Fibroblast of gingiva (primary cell): Measurements from ENCODE around the gene PLCXD3.
"Not testable (repeated sequence)": the region's sequence is repeated elsewhere in the genome, so short reads cannot be mapped to it uniquely, and the experiment has no call there.

ENCODE experiments used
- DNase-seq: peaks from one replicate; pipeline ENCODE4 v3.0.0-alpha.2; 2011; ENCODE audit warnings: low read depth

The PLCXD3 gene

DNA sequence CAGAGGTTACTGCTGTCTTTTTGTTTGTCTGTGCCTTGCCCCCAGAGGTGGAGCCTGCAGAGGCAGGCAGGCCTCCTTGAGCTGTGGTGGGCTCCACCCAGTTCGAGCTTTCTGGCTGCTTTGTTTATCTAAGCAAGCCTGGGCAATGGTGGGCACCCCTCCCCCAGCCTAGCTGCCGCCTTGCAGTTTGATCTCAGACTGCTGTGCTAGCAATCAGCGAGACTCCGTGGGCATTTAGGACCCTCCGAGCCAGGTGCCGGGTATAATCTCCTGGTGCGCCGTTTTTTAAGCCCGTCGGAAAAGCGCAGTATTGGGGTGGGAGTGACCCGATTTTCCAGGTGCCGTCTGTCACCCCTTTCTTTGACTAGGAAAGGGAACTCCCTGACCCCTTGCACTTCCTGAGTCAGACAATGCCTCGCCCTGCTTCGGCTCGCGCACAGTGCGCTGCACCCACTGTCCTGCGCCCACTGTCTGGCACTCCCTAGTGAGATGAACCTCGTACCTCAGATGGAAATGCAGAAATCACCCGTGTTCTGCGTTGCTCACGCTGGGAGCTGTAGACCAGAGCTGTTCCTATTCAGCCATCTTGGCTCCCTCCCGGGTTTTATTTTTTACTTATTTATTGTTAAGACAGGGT lies 16.8 kb downstream of the PLCXD3 start:
- not testable (repeated sequence) for DNase-seq

DNA sequence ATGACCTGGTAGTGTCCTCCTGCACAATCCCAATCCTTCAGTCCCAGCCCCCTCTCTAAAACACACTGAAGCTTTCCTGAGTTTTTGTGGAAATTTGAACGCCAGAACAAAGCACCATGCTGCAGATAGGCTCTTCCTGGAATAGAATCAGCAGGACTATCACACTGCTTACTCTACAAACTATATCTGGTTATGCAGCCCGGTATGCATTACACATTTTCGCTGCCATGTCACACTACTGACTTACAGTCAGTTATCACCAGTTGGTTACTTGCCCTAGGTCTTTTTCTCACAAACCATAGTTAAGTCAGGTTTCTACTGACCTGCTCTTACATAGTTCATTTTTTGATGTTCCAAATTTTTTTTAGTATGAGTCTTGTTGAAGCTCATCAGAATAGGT lies 24.9 kb downstream of the PLCXD3 start:
- no peak for DNase-seq

DNA sequence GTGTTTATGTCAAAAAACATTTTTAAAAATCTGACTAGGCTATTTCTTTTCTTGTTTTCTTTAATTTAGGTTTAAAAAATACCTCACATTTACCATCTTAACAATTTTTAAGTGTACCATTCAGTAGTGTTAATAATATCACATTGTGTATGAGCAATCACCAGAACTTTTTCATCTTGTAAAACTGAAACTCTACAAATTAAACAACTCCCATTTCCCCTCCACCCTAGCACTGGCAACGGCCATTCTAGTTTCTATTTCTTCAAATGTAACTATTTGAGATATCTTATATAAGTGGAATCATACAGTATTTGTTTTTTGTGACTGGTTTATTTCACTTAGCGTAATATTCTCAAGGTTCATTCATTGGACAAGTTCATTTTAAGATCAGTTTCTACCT lies 27.7 kb downstream of the PLCXD3 start:
- DNase-seq: no peak

DNA sequence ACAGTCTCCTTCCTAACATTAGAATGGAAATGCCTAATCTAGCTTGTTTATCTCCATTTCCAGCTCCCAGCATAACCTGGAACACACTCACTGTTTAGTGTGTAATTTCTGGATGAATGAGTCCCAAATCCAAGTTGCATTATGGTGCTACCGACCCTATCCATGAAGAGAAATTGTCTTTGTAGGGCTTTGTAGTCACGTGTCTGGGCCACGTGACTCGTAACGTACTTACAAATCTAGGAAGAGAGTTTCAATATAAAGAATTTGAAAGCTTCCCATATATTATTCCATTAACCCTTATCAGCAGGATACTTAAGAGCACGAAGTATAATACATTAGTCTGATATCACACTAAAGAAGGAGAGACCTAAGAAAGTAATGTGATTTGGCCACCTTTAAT lies 28.2 kb downstream of the PLCXD3 start:
- no peak for DNase-seq

DNA sequence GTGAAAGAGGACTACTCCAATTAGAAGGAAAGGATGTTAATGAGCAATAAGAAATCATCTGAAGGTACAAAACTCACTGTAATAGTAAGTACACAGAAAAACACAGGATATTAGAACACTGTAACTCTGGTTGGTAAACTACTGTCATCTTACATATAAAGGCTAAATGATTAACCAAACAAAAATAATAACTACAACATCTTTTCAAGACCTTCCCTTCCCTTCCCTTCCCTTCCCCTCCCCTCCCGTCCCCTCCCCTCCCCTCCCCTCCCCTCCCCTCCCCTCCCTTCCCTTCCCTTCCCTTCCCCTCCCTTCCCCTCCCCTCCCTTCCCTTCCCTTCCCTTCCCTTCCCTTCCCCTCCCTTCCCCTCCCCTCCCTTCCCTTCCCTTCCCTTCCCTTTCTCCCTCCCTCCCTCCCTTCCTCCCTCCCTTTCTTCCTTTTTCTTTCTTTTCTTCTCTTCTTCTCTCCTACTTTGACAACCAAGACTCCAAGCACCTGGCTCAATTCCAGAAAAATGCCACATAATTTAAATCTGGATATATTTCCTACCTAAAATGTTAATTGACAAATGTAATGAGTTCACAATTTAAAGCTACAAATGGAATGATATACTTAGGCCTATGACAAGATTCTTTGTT lies 38.7 kb downstream of the PLCXD3 start:
- not testable (repeated sequence) for DNase-seq

DNA sequence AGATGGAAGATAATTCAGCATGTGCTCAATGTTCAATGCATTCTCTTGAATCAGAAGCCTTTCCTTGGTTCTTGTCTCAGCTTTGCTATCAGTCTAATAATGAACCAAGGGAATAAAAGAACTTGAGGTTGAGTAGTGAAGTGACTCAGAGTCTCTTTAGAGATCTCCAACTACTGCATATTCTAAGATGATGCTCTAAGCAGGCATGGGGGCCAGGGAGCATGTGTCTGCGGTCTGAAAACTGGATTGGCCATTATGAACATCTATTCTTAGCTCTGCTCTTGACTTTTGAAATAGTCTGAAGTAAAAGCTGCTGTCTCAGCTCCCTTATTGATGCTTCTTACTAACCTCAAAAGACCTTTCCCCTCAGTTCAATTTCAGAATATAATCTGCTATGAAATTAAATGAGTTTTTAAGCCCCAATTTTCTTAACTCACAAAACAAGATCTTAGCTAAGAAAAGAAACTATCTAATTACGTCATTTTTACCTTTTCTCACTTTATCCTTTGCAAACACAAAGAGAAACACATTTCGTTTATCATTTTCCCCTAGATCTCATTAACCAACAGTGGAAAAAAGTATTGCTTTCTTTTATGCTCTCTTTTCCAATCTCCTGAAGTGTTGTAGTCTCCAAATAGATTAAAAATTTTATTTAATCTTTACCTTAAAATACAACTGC lies 44.8 kb downstream of the PLCXD3 start:
- DNase-seq: no peak

DNA sequence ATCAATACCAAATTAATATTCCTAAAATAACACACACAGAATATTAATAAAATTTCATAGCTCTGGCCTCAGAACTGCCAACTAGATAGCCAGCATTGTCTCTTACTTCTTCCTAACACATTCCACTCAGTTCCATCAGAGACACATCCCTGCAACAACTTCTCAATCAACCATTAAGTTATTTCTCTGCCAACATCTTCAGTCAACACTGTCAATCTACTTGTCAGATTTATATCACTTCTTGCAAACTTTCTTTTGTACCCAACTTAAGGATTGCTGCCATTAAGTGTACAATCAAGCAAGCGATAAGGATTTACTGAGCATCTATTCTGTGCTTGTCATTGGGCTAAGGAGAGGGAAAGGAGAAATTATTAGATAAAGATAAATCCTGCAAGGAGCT lies 50.8 kb downstream of the PLCXD3 start:
- no peak for DNase-seq

DNA sequence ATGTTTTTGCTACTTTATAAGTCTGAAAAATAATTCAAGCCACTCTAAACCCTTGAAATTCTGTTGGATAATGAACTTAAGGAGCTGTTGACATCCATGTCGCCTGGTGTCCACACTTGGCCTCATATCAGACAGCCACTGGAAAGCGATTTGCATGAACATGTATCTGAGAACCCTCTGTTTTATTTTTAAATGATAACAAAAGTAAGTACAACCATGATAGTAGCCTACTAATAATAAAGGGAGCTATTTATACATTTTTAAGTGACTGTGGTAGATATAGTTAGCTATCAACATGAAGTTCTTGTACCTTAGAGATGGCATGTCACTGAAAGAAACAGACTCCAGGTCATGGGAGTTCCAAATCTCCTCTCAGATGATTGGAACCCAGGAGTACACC lies 53.3 kb downstream of the PLCXD3 start:
- no peak for DNase-seq

DNA sequence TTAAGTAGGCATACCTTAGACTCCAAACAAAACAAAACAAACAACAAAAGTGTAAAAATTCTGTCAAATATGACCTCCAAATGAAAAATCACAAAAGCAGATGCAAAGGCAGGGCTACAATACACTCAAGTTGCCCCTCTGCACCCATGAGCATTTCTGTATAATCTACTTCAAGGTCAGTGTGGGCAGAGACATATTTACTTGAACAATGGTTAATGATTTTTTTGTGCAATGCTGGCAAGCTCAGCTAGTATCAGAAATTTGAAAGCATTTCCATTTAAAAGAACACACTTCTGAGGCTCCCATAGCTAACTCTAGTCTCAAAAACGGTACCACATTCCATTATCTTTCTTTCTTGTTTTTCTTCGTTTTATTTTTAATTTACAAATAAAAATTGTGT lies 57.9 kb downstream of the PLCXD3 start:
- DNase-seq: no peak

DNA sequence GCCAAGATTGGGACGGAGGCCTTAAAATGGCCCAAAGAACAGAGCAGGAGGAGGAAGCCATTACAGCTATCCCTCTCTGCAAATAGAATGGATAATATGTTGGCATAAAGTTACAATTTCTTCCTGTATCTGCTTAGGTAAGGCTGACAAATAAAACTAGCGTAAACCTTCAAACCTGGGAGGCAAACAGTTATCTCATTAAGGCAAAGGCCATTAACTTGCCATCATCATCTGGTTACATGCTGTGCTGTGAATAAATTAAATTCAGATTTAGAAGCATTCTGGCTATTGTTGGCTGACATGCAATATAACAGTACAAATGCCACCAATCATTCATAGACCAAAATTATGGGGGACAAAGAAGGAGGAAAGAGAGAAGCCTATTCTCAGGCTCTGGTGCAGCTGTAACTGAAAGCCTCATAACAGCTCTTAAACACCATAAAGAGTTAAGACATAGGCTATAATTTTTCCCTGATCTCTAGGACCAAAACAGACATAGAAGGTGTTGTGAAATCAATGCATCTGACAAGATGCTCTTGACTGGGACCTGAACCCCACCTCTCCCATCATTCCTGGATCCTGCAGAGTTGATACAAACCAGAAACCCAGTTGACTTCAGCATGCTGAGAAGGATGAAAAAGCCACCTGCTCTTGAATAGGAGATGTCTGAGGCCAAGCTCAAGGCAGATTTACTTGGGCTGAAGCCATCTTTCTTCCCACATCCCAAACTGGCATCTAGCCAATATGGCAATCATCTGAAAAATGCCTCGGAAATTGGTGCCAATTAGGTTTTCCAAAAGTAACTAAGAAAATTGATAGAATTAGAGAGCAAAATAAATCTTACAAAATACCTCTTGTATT lies 62.5 kb downstream of the PLCXD3 start:
- DNase-seq: no peak

DNA sequence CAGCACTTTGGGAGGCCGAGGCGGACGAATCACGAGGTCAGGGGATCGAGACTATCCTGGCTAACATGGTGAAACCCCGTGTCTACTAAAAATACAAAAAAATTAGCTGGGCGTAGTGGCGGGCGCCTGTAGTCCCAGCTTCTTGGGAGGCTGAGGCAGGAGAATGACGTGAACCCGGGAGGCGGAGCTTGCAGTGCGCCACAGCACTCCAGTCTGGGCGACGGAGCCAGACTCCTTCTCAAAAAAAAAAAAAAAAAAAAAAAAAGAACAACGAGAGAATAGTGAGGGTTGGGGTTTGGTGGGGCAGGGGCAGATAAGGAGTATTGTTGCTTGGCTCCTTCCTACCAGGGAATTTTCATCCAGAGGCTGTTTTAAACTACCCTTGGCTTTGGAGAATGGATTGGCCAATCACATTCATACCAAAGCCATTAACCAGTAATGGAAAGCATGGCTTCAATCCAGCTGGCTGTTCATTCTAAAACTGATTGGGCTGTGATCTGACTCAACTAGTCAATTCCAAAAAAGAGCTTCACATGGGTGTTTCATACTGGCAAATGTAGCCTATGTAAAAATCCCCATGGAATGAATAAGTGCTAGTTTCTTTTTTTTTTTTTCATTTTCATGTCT lies 64.4 kb downstream of the PLCXD3 start:
- peak; percentile 79 for DNase-seq

DNA sequence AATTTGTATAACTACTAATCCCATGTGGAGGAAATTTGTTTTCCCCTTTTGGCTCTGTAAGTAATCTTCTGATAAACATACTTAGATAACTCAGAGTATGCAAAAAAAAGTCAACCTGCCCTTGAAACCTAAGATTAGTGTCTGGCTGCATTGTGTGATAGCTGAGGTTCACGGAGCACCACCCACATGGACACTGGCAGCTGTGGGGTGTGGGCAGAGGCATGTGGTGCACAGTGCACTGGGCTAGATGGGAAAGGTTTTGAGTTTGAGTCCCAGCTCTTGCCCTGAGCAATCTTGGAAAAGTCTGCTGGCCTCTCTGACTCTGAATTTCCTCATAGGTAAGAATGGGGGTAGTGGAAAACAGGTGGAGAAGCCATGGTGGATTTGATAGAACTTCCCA lies 75.1 kb downstream of the PLCXD3 start:
- no peak for DNase-seq

DNA sequence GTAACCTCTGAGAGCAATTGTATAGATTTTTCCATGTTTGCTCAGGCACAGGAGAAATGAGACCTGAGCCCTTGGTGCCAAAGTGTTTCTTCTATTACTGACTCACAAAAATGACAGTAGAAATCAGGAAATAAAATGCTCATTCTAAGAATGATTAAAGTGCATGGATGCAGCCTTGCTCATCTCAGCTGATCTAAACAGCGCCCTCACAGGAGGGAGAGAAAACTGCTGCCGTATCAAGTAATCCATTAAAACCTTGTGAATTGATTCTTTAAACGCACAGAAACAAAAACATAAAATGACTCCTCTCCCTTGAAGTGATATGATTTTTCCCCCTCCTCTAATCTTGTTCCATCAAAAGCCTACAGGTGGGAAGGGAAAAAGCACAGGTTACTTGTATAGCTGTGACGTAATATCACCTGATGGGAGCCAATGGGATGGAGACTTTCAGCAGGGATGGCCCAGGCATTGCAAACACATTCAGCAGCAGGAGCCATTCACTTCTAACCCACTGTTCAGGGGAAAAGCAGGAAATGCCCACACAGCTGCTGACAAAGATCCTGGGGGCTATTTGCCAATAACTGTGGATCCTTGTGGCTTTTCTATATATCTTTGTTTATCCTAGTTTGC lies 76.7 kb downstream of the PLCXD3 start:
- no peak for DNase-seq

DNA sequence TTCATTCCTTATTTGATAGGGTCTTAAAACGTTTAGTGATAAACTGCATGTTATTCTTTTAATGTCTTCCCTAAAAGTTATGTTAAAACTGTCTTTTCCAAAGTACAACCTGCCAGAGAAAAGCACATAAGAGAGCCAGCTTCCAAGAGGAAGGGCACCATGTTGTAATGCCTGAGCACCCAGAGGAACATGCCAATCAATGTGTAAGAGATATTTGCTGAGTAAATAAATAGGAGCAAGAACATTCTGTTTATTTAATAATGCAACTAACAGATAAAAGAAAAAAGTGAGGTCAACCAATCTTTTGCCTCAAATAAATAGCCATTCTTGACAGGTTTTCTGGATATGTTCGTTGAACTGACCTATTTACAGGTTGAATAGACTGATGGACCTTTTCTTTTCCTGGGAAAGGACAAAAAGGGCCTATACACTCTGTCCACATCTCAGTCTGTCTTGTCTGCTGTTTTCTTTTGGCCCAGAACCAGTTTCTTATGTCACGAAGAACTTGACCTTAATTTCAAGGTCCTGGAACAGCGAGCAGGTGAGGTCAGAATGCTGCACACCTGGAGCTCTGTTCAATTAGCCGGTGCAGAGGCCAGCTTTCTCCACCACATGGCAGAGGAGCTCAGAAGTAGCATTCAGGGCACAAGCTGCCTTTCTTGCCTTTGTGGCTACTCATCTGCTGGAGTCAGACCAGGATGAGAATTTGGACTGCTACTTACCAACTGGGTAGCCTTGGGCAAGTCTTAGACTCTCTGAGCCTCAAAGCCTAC lies 77.7 kb downstream of the PLCXD3 start:
- DNase-seq: no peak

DNA sequence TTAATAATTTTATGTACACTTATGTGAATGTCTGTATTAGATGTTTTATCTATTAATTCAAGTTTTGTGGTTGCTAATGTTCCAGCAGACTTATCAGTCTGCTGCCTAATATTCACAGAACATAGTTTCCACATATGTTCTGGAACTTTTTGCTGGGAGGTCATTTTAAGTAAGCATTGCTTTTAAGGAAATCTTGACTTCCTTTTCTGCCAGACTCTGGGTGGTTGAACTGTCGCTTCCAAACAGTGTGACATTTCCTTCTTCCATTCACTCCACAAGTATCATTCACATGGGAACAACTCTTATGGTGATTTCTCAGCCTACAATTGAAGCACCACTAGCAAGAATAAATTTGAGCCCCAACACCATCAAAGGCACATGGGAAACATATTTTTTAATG lies 82.9 kb downstream of the PLCXD3 start:
- DNase-seq: no peak

DNA sequence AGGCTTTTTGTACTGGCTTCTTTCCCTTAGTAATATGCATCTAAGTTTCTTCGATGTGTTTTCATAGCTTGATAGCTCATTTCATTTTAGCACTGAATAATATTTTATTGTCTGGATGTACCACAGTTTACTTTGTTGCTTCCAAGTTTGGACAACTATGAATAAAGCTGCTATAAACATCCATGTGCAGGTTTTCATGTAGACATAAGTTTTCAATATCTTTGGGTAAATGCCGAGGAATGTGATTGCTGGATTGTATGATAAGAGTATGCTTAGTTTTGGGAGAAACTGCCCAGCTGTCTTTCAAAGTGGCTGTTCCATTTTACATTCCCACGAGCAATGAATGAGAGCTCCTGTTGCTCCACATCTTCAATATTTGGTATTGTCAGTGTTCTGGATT lies 84.7 kb downstream of the PLCXD3 start:
- no peak for DNase-seq

DNA sequence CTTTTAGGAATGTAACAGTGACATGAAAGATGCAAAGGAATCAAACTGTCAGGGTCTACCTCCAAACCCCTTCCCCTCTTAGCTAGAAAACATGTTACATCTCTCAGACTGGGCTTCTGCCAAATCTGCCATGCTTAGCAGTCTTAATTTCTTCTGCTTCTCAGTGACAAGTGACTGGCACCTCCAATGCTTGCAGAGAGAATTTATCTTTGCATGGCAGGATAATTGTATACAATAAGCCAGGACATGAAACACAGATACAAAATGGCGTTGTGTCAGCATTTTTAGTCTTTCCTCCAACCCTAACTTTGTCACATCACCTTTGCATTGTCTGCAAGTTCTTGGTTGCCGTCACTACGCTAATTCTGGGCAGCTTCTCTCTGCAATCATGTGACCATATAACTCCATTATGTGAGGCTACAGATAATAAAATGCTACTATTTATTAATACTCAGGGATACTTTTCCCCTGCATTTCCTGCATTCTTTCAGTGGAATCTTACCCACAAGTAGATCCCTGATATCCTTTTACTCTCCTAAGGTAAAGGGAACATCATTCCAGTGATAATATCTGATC lies 89.8 kb downstream of the PLCXD3 start:
- DNase-seq: no peak

DNA sequence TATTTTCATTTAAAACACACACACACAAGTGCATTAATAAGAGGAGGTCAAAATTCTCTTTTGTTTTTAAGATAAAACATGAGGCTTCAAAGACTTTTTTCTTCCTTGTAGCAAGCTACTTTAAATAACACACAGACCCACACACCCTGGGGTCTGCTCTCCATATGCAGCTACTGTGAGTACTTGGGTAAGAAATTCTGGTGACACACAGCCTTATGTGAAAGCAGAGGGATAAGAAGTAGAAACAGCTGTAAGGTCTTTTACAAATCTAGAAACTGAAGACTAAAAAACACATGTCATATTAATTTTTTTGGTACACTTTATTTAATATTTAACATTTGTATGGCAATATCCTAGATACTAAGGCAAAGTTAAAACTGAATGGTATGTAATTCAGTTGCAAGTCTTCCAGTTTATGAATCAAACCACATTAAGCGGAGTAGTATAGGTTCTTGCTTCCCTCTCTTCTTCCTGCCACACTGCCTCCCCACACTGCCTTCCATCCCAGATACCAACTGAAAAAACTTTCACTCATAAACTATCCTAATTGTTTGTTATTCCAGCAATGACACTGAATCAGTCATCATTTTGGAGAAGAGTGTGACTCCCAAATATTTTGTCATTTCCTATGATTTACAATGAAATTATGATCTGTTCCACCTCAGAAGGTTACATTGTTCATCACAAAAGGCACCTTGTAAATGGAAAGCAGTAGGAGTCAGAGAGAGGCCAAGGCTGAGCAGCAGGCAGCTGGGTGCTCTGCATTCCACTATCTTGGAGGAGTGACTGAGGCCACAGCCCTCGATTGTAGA lies 92.0 kb downstream of the PLCXD3 start:
- peak; percentile 68 for DNase-seq

DNA sequence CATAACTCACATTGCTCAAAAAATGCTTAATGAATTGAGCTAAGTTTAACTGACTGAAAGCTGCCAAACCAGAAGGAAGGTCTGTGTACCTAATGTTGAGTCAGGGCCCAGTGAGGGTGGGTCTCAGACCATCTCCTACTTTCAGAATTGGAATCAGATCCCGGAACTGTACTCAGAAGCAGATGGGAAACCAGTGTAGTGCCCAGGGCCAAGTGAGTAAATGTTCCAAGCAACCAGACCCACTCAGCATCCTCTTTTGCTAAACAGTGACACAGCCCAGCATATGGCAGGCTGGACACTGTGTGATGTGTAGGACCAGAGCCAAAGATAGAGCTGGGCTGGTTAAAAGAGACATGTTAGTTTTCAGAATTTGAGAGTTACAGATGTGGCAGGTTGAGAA lies 94.1 kb downstream of the PLCXD3 start:
- DNase-seq: no peak

DNA sequence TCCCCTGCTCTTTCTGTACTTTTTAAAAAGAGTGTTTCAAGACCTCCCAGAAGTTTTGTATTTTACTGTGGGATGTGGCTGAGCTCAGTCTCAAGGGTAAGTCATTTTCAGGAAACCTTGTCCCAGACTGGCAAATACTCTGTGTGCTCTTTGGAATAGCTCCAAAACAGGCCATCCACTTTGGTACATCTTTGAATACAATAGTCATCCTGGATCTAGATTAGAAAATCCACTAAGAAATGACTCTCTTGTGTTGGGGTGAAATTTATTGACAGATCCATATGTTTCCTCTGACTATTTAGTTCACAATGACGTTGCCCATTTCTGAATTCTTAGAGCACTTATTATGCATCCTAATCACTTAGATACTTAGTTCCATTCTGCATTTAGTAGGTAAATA lies 95.2 kb downstream of the PLCXD3 start:
- DNase-seq: no peak
